ENCODE data around the gene GAS2L1. TPM values are rescaled to one million over a fixed set of nuclear protein-coding genes. Genes with fewer than 3 reads are reported as not detected.

Gene GAS2L1
- total RNA-seq, 1 donor from 2014 or later, result 21.6 TPM

DNA sequence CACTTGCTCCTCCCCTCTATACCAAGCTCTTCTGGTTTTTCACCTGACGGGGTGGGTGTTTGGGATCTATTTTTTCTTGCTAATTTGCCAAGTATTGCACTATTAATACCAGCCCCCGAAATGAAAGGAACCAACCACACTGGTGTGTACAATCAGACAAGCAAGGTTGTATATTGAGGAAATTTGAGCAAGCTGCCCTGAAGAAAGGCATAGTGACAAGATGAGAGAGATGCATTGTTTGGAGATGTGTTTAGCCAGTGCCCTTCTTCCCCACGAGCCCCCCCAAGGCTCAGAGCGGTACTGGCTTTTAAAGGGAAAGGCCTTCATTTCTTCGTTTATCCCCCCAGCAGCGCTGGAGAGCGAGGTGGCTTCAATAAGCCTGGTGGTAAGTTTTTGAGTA, 15.2 kb upstream of the GAS2L1 start:
- no peaks in the 10 kb centered on the region for H3K4me1 Mint-ChIP-seq (ENCODE audit: unreplicated experiment)
- H3K36me3 Mint-ChIP-seq (ENCODE audit: unreplicated experiment), result peaks cover 77% of the 10 kb centered on the region
- no peaks in the 10 kb centered on the region for H3K9me3 Mint-ChIP-seq (ENCODE audit: unreplicated experiment)
- H3K27me3 Mint-ChIP-seq (ENCODE audit: unreplicated experiment), result no peaks in the 10 kb centered on the region
- no peak for TF ChIP-seq CTCF (IDR thresholded peaks at IDR 0.05)
- DNase-seq (ENCODE audit: extremely low spot score, unreplicated experiment), result no peak
- no peak overlapping the region for H3K4me3 Mint-ChIP-seq (ENCODE audit: unreplicated experiment)
- H3K27ac Mint-ChIP-seq (ENCODE audit: unreplicated experiment), result no peak overlapping the region

DNA sequence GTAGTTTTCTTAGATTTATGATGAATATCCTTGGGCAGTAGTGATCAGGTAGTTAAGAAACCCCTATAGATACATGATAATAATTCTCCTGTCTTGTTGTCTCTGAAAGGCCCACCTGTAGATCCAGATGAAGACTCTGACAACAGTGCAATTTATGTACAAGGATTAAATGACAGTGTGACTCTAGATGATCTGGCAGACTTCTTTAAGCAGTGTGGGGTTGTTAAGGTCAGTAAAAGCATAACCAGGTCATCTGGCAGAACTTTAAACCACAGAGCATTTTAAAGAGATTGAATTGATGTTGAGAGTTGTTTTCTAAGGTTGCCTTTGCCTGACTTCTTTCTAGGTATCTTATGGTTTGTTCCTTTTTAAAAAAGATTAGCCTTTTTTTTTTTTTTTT, 14.1 kb upstream of the GAS2L1 start:
- no peak for DNase-seq (ENCODE audit: extremely low spot score, unreplicated experiment)
- Mint-ChIP-seq H3K4me3 (ENCODE audit: unreplicated experiment) (no peak overlapping the region), H3K9me3 (ENCODE audit: unreplicated experiment) (no peaks in the 10 kb centered on the region), H3K4me1 (ENCODE audit: unreplicated experiment) (no peaks in the 10 kb centered on the region), H3K27ac (ENCODE audit: unreplicated experiment) (no peak overlapping the region), H3K27me3 (ENCODE audit: unreplicated experiment) (no peaks in the 10 kb centered on the region), H3K36me3 (ENCODE audit: unreplicated experiment) (peaks cover 78% of the 10 kb centered on the region)
- TF ChIP-seq CTCF (IDR thresholded peaks at IDR 0.05), result no peak

DNA sequence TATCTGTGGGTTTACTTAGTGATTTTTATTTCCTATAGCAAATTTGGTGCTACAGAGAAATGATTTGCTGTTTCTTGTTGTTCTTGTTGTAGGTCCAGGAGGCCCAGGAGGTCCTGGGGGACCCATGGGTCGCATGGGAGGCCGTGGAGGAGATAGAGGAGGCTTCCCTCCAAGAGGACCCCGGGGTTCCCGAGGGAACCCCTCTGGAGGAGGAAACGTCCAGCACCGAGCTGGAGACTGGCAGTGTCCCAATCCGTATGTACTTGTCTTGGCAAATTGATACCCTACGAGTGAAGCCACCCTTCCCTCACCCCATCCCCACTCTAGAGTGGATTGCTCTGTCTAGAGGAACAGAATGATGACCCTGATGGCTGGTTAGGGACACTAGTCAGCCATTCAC, 7.8 kb upstream of the GAS2L1 start:
- no peak overlapping the region for H3K4me3 Mint-ChIP-seq (ENCODE audit: unreplicated experiment)
- no peak for TF ChIP-seq CTCF (IDR thresholded peaks at IDR 0.05)
- H3K27ac Mint-ChIP-seq (ENCODE audit: unreplicated experiment), result no peak overlapping the region
- peak; percentile 75 for DNase-seq (ENCODE audit: extremely low spot score, unreplicated experiment)
- H3K4me1 Mint-ChIP-seq (ENCODE audit: unreplicated experiment), result peaks cover 17% of the 10 kb centered on the region
- H3K9me3 Mint-ChIP-seq (ENCODE audit: unreplicated experiment), result no peaks in the 10 kb centered on the region
- no peaks in the 10 kb centered on the region for H3K27me3 Mint-ChIP-seq (ENCODE audit: unreplicated experiment)
- peaks cover 62% of the 10 kb centered on the region for H3K36me3 Mint-ChIP-seq (ENCODE audit: unreplicated experiment)

DNA sequence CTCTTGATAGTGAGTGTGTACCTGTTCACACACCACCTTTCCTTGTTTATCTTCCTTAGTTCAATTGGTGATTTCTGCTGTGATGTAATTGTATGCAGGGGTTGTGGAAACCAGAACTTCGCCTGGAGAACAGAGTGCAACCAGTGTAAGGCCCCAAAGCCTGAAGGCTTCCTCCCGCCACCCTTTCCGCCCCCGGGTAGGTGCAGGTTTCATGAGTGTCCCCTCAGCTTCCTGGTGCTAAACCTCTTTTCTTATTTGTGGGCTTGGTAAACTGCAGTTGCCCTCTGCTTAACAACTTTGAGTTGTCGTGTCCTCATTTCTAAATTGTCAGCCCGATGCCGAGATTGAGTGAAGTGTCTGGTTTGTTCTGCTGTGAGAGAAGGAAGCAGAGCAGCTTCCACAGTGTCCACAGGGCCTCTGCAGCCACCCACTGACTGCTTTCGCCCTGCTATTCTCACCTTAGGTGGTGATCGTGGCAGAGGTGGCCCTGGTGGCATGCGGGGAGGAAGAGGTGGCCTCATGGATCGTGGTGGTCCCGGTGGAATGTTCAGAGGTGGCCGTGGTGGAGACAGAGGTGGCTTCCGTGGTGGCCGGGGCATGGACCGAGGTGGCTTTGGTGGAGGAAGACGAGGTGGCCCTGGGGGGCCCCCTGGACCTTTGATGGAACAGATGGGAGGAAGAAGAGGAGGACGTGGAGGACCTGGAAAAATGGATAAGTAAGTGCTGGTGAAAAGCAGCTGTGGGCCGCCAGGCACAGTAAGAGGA, 7.1 kb upstream of the GAS2L1 start:
- Mint-ChIP-seq H3K4me1 (ENCODE audit: unreplicated experiment) (peaks cover 18% of the 10 kb centered on the region), H3K27ac (ENCODE audit: unreplicated experiment) (no peak overlapping the region), H3K36me3 (ENCODE audit: unreplicated experiment) (peaks cover 57% of the 10 kb centered on the region), H3K9me3 (ENCODE audit: unreplicated experiment) (no peaks in the 10 kb centered on the region), H3K27me3 (ENCODE audit: unreplicated experiment) (no peaks in the 10 kb centered on the region), H3K4me3 (ENCODE audit: unreplicated experiment) (no peak overlapping the region)
- peak; percentile 82 for DNase-seq (ENCODE audit: extremely low spot score, unreplicated experiment)
- TF ChIP-seq CTCF (IDR thresholded peaks at IDR 0.05), result no peak

DNA sequence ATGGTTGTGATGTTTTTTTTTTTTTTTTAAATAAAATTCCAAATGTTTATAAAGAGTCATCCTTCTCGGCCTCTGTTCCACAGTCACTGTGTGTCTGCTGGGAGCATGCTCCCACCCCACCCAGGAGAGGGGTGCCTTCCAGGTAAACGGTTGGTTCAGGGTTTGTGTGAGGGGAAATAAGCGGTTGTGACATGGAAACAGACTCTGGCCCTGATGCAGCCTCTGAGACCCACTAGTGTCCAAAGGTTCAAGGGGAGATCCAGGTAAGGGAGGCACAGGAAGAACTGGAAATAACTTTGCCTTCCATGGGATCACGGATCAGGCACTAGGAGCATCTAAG, 6.0 kb upstream of the GAS2L1 start:
- no peak for TF ChIP-seq CTCF (IDR thresholded peaks at IDR 0.05)
- no peaks in the 10 kb centered on the region for H3K9me3 Mint-ChIP-seq (ENCODE audit: unreplicated experiment)
- no peak for DNase-seq (ENCODE audit: extremely low spot score, unreplicated experiment)
- no peaks in the 10 kb centered on the region for H3K27me3 Mint-ChIP-seq (ENCODE audit: unreplicated experiment)
- H3K4me3 Mint-ChIP-seq (ENCODE audit: unreplicated experiment), result no peak overlapping the region
- peaks cover 23% of the 10 kb centered on the region for H3K4me1 Mint-ChIP-seq (ENCODE audit: unreplicated experiment)
- H3K36me3 Mint-ChIP-seq (ENCODE audit: unreplicated experiment), result peaks cover 50% of the 10 kb centered on the region
- H3K27ac Mint-ChIP-seq (ENCODE audit: unreplicated experiment), result no peak overlapping the region
